DND-41 (cell line): ENCODE measurements around the gene SH3BP1.
A peak's percentile ranks its signal among the peaks of the same experiment; 100 is the strongest.

ENCODE experiments used
- CTCF ChIP-seq: IDR thresholded peaks from 2 replicates; pipeline ENCODE4 v1.5.1; 2012; ENCODE audit warnings: borderline replicate concordance, low read length, moderate library complexity, mild to moderate bottlenecking; ENCODE audit not compliant: poor library complexity, severe bottlenecking; ENCODE audit errors: extremely low read depth
- EZH2 ChIP-seq: IDR thresholded peaks from 3 replicates; pipeline ENCODE4 v1.6.1; 2012; ENCODE audit warnings: borderline replicate concordance, low read depth, mild to moderate bottlenecking, moderate library complexity, low read length, inconsistent platforms; ENCODE audit not compliant: severe bottlenecking

- TF ChIP-seq CTCF (peak; percentile 95), EZH2 (no peak)
These were observed 42.1 kb downstream of the SH3BP1 start for GRCh38 chr22:37681556-37682049.
